SK-N-SH (cell line): ENCODE measurements around the gene TGM3.

Experiments
- CTCF ChIP-seq: fragments of 200-600 bp; sonication (generic); IDR thresholded peaks from 2 replicates; pipeline ENCODE4 v1.6.1; 2017; ENCODE audit warnings: antibody characterized with exemption, mild to moderate bottlenecking, moderate library complexity
- RCOR1 ChIP-seq: fragments of 150-350 bp; IDR thresholded peaks from 2 replicates; pipeline ENCODE4 v1.6.1; 2017; ENCODE audit warnings: antibody characterized with exemption, low read length
- TF ChIP-seq, protein P1 (sequence below): IDR thresholded peaks from 2 replicates; pipeline ENCODE4 v1.4.0; 2012; ENCODE audit warnings: low read depth

DNA sequence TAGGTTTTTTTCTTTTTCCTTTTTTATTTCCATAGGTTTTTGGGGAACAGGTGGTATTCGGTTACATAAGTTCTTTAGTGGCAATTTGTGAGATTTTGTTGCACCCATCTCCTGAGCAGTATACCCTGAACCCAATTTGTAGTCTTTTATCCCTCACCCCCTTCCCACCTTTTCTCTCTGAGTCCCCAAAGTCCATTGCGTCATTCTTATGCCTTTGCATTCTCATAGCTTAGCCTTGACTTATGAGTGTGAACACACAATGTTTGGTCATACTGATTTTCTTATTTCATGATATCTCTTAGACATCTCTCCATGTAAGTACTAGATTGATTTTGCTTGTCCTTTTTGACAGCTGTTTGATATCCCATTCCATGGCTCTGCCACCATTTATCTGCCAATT, 27.2 kb downstream of the TGM3 start:
- TF ChIP-seq CTCF (no peak), RCOR1 (no peak)
- TF ChIP-seq, protein P1, sequence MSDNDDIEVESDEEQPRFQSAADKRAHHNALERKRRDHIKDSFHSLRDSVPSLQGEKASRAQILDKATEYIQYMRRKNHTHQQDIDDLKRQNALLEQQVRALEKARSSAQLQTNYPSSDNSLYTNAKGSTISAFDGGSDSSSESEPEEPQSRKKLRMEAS: no peak
